ENCODE data around the gene INSYN1.

Gene INSYN1

DNA sequence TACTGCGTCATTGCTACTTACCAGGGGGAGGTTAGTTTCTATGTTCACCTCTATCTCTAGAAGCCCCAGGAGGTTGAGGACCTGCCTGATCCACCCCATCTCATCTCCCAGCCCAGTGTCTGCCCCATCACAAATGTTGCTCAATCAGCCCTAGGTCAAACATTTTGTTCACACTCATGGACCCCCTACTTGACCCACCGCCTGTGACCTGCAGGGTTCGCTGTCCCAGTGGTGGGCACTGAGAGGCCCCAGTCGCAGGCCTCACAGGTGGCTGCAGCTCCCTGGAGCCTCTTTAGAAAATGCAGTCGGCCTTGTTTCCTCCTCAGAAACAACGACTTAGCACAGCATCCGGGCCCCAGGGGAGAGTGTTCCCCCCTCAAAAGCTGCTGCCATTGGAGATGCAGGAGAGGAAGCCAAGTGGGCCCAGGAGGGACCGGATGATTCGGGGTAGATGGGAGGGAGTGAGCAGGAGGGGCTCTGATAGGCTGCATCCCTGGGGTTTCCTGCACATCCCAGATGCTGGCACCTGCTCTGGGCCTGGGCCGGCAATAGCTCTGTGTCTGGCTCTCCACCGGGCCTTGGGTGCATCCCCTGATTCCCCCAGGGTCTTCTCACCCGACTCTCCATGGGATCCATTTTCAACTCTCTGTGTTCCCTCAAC, 18.4 kb upstream of the INSYN1 start:
- DNase-seq = no peak

DNA sequence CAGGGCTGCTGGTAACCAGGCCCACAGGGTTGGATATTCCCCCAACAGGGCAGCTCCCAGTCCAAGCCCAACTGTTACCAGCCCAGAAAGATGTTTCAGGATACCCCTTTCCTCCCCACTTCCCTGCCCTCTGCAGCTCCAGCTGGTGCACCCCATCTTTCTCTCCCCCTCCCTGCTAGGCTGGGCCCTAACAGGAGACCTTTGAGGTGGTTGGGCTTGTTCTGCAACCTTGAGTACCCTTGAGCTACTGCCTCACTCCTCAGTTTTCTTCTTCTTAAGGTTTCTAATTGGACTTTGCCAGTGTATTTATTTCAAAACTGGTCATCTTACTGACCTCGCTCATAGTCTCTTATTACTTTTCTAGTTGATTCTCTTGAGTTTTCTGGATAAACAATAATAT, 16.9 kb upstream of the INSYN1 start:
- DNase-seq = no peak

DNA sequence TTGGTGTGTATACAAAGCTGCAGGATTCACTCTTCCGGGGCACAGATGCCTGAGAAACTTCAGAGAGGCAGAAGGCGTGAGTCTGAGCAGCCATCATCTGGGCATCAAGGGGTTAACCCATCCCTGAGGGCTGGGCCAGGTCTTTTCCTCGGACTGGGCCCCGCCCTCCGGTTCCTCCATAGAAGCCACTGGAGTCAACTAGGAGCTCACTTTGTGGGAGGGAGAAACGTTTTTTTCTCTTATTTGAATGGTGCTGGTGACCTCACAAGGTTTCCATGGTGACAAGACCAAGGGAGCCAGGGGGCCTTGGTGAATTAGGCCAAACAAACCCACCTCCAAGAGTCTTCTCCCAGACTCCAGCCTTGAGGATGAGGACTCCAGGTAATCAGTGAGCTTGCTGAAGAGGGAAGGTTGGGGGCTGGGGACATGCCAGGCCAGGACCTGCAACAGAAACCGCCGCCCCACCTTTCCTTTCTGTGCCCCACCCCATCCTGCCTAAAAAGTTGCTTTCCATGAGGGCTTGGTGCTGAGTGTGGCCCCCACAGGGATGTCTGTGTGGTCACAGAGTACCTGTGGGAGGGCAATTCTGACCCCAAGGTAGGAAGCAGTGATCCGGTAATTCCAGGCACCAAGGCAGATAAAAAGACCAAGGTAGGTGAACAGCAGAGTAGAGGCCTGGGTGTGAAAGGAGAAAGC, 14.8 kb upstream of the INSYN1 start:
- DNase-seq = no peak

DNA sequence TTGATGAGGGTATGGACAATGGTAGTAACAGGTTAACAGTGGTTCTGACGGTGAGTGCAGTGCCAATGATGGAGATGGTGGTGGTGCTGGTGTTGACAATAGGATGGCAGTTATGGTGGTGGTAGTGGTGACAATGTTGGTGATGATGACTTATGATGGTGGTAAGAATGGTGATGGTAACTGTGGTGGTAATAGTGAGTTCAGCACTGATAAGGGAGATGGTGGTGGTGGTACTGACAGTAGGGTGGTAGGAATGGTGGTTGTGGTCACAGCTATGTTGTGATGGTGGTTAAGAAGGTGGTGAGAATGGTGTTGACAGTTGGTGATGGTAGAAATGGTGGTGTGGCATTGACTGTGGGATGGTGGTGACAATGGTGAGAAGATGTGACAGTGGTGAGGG, 13.4 kb upstream of the INSYN1 start:
- DNase-seq = no peak

DNA sequence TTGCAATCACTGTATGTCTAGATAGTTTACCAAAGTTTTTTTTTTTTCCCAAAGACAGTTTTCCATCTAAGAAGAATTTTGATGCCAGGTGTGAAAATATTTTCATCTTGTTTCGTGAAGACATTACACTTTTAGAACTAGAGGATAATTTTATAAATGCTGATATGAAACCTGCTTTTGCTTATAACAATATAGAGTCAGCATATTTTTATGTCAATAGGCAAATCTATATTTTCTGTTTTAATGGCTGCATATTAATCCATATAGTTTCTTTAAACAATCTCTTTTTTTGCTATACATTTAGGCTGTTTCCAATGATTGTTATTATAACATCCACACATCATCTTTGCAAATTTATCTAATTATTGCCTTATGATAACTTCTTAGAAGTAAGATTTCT, 12.6 kb upstream of the INSYN1 start:
- DNase-seq = no peak

DNA sequence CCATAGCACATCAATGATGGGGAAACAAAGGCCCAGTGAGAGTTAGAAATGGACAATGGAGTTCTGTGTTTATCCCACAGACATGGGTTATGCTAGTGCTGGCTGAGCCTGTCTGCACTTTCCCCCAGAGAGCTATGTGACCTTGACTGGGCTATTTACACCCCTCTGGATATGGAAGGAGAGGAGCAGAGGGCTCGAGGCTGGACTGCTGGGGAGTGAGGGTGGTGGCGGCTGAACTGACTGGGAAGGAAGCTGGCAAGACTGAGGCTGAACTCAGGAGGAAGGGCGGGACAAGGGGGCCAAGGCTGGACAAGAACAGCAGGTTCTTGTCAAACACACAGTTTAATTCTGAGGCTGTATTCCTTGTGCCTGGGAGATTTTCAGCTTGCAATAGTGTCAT, 10.8 kb upstream of the INSYN1 start:
- no peak for DNase-seq

DNA sequence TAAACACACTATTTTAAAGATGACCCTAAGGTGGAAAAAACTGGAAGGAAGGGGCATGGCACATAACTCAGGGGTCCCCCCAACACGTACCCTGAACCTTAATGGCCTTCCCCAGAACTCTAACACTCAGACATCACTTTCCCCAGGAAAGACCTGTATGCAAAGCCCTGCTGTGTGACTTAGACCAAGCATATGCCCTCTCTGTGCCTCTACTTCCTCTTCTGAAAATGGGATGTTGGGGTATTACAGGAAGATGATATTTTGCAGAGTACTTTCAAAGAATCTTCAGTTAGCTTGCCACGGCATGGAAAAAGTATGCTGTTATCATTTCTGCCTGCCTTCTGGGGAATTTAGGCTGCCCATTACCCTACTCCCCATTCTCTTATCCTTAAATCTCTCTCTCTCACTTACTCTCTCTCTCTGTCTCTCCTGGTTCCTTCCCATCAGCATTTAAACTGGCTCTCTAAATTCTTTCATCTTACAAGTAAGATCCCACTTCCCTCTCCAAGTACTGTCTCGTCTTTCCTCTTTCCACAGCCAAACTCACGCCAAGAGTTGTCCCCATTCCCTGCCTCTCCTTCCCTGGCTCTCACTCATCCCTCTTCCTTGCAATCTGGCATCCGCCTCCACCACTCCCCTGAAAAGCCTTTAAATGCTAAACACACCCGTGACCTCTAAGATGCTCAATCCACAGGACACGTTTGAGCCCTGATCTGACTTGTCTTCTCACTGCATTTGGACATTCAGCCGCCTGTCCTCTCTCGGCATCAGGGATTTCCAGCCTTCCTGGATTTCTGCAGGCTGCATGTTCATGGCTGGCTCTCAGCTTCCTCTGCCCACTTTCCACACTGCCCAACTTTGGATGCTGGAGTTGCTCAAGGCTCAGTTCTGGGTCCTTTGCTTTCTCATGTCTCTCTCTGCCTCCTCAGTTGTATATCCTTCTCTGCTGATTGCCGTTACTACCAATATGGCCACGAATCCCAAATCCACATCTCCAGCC, 7.5 kb upstream of the INSYN1 start:
- DNase-seq = no peak

DNA sequence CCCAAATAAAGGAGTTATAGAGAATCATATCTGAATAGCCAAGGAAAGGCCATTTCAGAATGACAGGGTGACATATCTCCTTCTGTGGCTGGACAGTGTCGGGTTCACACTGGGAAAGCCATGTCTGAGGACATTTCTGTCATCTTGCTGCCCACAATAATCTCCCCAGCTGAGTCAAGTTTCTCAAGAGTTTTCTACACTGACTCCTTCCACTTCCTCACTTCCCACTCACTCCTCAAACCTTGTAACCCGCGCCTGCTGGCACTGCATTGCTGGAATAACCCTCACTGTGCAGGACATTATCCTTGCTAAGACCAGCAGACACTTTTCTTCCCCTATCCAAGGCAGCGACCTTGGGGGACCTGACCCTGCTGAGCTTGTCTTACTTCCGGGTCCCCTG, 5.3 kb upstream of the INSYN1 start:
- no peak for DNase-seq

DNA sequence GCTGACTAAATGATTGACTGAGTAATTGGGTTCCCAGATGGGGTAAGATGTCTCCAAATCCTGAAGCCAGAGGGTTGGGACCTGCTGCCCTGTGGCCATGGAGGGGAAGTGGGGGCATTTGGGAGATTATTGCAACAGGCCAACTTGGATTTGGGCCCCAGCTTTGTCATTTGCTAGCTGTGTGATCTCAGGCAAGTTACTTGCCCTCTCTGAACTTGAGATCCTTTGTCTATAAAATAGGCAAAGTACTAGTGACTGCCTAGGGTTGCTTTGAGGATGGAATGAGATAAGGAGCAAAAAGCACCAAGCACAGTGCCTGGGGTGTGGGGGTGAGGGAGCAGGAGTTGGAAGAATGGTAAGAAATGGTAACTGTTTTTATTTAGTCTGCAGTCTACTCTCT, 4.4 kb upstream of the INSYN1 start:
- no peak for DNase-seq

DNA sequence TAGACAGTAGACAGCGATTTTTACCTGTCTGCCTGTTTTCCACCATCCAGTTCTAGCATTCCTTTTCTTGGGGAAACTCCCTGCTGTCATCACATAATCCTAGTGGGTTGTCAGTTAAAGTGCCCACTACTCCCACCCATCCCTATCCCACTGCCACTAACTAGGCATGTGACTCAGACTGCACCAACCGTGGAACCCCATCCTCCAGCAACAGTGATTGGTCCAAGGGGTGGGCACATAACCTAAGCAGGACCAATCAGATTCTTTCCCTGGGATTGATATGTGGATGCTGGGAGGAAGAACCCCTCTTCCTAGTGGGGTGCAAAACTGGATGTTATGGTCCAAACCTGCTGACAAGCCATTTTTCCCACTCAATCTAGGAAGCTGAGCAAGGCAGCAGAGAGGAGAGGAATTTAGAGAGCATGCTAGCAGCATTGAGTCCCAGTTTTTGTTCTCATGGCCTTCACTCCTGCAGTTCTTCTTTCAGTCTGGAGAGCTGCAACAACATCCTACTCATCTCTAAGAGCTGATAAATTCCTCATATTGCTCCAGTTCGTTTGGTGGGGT, 3.9 kb upstream of the INSYN1 start:
- no peak for DNase-seq

DNA sequence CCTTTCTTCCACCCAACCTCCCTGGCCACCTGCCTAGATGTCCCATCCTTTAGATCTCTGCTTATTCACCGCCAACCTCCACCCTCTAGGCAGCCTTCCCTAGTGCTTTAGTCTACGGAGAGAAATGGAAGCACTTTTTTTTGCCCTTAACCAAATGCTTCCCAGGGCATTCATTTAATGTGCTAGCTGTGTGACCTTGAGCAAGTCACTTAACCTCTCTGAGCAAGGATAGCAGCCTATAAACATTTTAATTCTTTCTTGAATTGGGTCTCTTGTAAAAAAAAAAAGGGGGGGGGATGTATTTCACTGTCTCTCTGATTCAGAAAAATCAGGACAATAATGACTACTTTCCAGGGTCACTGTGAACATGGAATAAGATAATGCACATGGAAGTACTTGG, 3.2 kb upstream of the INSYN1 start:
- DNase-seq = no peak

DNA sequence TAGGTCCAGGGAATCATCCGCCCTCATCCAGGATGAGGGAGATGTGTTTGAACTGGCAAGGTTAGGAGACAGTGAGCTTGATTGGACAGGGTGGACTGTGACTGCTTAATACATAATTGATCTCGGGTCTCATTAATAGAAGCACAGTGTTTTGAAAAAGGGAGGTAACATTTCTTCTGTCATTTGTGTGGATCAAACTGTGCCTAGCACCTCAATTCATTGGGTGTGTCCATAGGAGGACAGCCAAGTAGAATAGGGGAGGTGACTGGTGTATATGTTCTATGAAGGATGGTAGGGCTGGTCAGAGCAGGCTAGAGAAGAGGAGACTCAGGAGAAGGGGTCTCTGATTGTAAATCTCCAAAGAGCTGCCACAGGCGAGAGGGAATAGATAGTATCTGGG, 2.8 kb upstream of the INSYN1 start:
- DNase-seq = no peak

DNA sequence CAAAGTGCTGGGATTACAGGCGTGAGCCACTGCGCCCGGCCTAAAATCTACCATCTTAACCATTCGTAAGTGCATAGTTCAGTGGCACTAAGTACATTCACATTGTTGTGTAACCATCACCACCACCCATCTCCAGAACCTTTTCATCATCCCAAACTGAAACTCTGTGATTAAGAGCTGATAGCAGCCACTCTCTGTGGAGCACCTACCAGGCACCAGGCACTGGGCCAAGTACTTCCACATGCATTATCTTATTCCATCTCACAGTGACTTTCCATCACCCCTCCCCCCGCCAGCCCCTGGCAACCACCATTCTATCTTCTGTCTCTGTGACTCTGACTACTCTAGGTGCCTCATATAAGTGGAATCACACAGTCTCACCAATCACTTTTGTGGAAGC, 2.3 kb upstream of the INSYN1 start:
- DNase-seq = peak; percentile 27

DNA sequence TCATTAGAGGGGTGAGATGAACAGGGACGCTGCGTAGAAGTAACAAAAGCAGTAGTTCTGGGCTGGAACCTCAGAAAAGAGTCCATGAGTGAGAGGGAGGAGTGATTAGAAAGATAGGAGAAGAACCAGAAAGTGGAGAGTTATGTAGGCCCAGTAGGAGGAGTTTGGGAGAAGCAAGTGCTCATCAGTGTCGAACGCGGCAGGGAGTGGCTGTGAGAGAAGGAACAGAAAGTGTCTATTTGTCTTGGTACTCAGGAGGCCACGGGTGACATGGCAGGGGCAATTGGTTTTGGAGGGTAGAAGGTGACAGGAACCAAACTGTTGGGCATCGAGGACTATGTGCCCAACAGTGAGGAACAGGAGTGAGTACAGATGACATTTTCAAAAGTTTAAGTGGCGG, 1.3 kb upstream of the INSYN1 start:
- DNase-seq = no peak

DNA sequence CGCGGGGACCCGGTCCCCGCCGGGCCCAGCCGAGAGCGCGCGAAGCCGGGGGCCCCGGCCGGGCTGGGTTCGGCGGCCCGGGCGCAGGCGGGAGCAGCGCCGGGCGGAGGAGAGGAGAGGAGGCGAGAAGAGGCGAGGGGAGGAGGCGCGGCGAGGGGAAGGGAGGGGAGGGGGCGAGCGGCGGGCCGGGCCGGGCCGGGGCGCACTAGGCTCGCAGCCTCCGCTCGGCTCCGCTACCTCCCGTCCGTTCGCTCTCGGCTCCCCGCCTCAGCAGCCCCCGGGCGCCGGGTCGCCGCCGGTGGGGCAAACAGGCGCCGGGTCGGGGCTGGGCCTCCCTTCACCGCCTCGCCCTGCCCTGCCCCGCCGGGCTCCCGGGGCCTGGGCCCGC, 351 bp downstream of the INSYN1 start:
- DNase-seq = no peak

DNA sequence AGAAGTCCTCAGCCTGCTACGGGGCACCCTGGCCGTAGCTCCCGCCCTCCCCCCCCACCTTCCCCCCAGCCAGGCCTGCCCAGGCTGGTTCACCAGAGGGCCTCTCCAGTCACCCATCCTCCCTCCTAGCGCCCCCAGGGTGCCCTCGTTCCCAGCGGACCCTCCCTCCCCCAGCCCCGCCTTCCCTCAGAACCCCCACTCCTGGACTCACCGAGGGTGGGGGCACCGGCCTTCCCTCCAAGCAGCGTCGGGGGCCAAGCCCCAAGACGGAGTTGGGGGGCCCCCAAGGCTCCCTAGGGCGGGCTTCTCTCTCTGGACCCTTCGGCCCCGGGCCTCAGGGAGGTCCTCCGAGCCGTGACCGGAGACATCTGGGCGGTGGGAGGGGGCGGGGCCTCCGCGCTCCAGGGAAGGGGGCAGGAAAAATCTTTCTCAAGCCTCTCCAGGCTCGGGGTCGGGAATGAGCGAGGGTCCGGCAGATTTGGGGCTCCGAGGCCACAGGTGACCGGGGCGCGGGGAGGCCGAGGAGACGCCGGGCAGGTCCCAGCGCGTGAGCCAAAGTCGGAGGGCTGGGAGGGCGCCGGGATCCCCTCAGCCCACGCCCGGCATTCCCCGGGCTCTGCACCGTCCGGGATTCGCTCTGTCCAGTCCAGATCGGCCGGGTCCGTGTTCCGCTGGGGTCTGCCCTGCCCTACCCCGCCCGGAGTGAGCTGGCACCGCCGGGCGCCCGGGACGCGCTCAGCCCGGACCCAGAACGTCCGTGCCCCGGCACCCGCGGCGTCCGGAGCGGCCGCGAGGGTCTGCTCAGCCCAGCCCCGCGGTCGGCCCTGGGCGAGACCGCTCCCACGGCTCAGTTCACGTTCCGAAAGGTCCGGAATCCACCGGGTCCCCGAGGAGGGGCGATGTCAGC, 999 bp downstream of the INSYN1 start:
- no peak for DNase-seq

DNA sequence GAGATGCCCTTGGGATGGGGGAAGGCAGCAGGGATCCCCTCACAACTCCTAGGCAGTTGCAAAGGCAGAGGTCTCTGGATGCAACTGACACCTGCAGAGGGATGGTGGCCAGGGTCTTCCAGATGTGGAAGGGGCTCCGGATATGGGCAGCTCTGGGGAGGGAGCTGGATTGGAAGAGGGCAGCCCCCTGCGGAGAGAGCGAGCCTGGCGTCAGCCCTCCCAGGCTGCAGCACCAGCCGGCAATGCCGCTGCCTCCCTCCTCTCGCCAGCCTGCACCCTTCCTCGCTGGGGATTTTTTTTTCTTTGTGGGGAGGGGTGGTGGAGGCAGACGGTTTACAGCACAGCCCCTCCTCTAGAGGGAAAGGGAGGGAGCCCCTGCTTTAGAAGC, 1.6 kb downstream of the INSYN1 start:
- DNase-seq = no peak

DNA sequence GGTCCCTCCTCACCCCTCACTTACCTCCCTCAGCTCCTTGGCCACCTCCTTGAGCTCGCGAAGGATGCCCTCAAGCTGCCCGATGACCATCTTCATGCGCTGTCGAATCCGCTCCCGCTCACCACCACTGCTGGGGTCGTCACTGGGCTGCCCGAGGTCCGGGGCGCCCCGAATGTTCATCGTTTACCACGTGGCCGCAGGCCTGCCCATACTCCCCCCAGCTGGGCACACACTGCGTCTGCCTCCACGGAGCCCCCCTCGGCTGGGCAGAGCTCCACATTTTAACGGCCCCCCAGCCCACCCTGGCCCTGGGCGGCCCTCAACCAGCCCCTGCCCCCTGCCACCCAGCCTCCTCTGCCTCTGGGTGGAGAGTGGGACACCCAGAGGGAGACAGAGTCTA, 2.2 kb downstream of the INSYN1 start:
- no peak for DNase-seq

DNA sequence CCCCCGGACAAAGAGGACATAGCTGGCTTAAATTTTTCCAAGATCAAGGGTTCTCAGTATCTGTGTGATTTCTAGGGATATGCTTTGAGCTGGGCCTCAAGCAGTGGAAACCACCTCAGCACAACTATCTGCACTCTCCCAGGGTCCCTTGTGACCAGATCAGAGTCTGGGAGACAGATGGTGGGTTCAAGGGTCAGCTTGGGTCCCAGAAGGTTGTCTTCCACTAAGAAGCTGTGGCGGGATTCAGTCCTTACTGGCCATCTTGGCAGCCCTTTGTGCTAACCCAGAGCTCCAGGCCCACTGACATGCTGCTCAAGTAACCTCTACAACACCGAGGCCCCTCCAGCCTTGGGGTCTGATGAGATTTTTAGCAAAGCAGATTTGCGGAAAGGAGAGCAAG, 2.7 kb downstream of the INSYN1 start:
- no peak for DNase-seq

DNA sequence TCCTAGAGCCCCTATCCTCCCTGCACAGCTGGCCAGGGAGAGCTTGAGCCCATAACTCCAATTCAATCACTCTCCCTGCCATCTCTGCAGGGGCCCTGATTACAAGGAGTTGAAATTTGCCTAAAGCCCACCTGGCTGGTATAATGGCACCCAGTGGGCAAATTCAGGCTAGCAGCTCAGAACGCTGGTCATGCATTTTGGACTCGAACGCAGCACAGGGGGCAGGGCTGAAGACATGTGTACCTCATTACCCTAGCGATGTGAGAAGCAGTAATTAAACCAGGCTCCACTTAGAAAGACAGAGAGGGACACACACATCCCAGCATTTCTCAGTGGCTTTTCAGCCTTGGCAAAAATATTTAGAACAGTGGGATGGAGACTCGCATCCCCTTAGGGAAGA, 3.2 kb downstream of the INSYN1 start:
- no peak for DNase-seq

DNA sequence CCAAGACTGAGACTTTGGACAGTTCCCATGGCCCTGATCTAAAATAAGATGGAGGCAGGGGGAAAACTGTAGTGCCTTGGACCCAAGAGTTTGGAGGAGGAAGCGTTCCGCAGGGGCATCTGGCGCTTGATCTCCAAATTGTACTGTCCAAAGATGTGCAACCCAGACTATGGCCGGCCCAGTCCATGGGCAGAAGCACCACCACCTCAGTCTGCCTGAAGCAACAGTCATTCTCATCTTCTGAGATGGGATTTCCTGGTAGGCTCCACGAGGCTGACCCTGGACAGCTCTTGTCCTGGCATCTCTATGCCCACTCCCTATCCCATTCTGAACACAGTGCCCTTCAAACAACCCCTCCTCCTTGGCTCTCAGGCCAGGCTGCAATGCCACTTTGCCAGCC, 3.6 kb downstream of the INSYN1 start:
- DNase-seq = no peak

DNA sequence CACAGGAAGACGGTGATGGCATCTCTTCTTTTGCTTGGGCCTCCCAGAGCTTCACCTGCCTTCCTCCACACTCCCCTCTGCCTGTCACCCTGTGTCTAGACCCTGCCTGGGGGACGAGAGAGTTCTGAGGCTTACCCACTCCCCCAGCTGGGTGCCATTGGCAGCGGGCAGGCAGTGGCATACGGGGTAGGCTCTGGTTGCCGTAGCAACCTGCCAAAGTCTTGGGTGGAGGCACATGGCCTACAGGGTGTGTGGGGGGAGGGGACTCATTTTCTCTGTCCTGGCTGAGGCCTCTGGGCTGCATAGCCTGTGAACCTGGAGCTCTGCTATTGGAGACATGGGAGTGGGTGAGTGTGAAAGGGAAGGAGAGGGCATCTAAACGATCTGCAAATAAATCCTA, 4.4 kb downstream of the INSYN1 start:
- DNase-seq = no peak

Measured in COR-L47 (cell line).